HG03139 (cell line): ENCODE results near the gene OR13G1.
A peak's percentile ranks its signal among the peaks of the same experiment; 100 is the strongest.
"Not testable (repeated sequence)": the region's sequence is repeated elsewhere in the genome, so short reads cannot be mapped to it uniquely, and the experiment has no call there.

Source experiments
- ATAC-seq: cut with Tn5 transposase; IDR thresholded peaks from one replicate; pipeline ENCODE4 v1.9.1; 2021; ENCODE audit not compliant: unreplicated experiment

The OR13G1 gene

DNA sequence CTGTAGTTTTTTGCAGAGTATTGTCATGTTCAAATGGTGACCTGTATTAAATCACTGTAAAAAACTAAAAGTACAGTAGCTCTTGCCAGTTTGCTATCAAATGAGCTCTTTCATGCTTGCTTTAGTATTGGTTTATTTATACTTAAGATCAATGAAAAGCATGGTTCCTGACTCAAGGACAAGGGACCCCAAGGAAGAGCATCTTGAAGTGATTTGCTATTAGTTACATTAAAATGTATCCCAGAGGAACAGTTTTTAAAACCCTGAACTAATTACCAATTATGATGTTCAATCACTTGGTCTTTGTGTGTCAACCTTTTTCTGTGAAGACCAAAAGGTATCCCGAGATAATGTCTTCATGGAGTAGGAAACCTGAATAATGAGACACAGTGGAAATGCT lies at the start of gene OR13G1:
TSS of gene OR13G1 (minus strand) at position 101 of the 400 bp plus-strand sequence. CDS start 6,698 bp downstream, outside the sequence.
- ATAC-seq: no peak

DNA sequence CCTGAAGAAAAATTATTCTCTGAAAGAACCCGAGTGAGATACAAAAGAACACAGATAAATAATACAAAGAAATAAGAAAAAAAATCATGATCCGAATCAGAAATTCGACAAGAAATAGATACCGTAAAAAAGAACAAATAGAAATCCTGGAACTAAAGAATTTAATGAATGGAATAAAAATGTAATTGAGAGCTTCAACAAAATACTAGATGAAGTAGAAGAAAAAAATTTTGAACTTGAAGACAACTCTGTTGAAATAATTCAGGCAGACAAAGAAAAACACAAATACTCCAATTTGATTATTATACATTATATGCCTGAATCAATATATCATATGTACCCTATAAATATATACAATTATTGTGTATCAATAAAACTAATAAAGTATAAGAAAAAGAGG lies 41.7 kb upstream of the OR13G1 start:
- ATAC-seq: no peak

DNA sequence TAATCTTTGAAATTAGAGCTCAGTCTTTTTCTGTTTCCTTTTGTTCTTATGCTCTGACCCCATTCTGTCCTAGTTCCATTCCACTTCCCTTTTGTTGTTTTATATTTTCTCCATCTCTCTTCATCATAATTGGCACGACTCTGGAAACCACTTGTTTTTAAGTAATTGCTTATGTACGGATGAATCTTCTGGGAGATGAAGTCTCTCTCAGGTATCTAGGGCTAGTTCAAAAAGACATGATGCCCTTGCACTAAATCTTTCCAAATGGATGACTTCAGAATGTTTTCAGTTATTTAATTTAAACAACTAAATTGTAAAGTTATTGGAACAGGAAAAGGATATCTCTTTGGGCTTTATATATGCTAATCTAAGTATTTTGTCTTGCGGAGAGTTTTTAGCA lies 37.0 kb upstream of the OR13G1 start, which contains the start of gene OR6F1:
TSS of gene OR6F1 (minus strand) at position 101 of the 400 bp plus-strand sequence. CDS start 3,891 bp downstream, outside the sequence.
- no peak for ATAC-seq

DNA sequence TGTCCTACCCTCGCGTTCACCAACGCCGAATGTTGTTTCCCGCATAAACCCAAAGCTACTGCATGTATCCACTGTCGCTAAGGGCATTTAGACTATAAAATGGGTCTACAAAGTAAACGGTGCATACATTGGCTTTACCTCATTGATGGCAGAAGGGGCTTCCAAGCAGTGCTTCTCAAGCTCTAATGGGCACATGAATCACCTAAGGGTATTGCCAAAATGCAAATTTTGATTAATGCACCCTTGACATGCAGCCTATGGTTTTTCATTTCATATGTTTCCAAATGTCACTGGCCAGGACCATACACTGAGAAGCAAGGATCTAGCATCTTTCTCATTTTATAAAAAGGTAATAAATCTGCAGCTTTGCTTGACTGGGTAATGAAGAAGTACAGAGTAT lies 34.2 kb upstream of the OR13G1 start:
- ATAC-seq: no peak

GRCh38 chr1:247710681-247711080 lies 31.1 kb upstream of the OR13G1 start:
- not testable (repeated sequence) for ATAC-seq

GRCh38 chr1:247701338-247701737 lies 21.8 kb upstream of the OR13G1 start:
- ATAC-seq: no peak

DNA sequence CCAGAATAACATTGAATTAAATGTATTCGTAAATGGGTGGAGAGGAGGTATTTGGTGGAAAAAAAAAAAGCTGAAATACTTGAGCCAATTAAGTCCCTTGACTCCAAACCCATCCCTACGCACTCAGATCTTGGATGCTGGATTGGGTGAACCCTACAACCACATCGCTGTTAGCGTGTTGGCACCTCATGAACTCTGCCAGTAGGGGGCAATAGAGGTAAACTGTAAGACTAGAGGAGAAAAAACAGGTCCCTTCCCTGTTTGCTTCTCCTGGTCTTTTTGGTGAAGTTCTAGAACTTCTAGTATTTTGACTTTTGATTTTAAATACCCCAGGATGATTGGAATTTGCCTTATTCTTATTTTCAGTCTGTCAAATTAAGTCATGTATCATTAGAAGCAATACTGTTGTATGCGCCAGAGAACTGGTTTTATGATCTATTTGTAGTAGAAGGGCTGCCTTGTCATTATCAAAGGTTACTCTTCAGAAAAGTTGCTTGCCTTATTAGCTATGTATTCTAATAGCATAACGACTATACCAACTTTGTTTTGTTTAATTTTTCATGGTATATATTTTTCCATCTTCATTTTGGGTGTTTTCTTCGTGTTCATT lies 1.9 kb upstream of the OR13G1 start:
- peak; percentile 93 for ATAC-seq

- ATAC-seq: no peak
Observed at GRCh38 chr1:247680171-247680570, 632 bp upstream of the OR13G1 start.

DNA sequence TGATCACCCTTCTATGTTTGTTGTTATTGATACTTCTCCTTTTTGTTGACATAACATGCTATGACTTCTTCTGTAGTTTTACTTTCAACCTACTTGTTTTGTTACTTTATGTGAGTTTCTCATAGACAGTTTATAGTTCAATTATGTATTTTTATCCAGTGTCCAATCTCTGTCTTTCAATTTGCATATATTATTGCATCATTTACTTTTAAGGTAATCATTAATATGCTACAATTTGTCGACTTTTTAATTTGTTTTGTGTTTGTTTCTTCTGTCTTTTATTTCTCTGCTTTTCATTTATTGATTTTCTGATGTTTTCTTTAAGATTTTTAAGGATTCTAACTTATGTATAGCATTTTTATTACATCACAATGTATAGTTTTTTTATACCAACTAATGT lies 10.3 kb downstream of the OR13G1 start:
- ATAC-seq: no peak

DNA sequence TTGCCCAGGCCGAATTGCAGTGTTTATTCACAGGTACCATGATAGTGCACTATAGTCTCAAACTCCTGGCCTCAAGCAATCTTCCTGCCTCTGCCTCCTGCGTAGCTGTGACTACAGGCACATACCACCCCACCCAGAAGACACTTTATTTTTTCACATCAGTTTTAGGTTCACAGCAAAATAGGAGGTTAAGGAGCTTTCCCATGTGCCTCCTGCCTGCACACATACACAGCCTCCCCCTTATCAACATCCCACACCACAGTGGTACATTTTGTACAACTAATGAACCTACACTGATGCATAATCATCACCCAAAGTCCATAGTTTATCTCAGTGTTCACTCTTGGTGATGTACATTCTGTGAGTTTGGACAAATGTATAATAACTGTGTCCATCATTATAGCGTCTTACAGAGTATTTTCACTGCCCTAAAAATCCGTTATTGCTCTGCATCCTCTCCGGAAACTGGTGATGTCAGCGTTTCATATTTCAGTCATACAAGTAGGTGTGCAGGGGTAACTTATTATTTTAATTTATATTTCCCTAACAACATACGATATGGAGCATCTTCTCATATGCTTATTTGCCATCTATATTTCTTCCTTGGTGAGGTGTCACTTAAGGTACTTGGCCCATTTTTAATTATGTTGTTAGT lies 23.2 kb downstream of the OR13G1 start:
- no peak for ATAC-seq

DNA sequence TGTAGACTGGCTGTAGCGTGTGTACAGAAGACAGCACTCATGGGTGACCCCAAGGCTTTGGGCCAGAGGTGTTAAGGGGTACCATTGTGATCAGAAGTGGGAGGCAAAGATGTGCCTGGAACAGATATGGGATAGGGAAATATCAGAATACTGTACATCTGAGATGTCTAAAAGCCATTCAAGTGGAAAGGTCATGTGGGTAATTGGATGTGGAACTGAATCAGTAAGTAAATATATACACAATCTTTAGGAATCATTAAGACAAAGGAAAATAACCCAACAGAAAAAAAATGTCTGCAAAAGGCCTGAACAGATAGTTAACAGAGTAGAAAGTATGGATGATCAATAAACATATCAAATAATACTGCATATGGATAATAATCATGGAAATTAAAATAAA lies 26.5 kb downstream of the OR13G1 start:
- ATAC-seq: no peak

DNA sequence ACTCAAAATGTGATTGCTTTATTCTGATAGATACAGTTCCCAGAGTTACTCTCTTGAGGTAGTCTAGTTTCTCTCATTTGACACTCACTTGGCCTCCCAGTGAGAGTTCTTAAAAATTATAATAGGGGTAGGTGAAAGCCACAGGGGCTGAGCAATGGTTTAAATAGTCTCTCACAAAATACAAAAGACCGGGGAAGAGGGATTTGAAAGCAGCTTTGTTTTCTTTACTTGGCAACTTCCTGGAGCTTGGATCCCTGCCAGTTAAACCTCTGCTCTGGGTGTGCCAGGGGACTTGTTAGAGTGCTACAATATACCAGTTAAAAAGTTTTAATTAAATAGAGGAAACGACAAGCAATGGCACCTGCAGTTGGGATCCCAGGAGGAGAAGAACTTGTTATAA lies 31.7 kb downstream of the OR13G1 start:
- no peak for ATAC-seq

DNA sequence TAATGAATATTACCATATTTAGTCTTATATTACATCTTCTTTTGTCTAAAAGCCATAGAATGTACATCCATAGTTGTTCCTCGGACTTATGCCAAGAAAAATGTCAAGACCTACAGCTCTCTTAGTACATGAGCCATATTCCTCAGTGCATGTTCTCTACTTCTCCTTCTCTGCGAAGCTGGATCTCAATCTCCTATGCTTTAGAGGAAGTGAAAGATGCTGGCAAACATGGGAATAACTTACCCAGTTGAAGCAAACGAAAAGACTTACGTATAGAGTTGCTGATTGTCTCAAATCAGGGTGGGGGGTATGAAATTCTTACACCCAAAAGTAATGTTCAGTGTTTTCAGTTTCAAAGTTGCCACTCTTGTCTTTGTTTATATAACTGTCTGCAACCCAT lies 32.7 kb downstream of the OR13G1 start:
- ATAC-seq: no peak

- ATAC-seq: no peak
Observed at GRCh38 chr1:247642742-247643141, 36.8 kb downstream of the OR13G1 start.

GRCh38 chr1:247639381-247639981 lies 40.1 kb downstream of the OR13G1 start:
- no peak for ATAC-seq

- ATAC-seq: no peak
Observed at GRCh38 chr1:247638781-247639180, 40.8 kb downstream of the OR13G1 start.

DNA sequence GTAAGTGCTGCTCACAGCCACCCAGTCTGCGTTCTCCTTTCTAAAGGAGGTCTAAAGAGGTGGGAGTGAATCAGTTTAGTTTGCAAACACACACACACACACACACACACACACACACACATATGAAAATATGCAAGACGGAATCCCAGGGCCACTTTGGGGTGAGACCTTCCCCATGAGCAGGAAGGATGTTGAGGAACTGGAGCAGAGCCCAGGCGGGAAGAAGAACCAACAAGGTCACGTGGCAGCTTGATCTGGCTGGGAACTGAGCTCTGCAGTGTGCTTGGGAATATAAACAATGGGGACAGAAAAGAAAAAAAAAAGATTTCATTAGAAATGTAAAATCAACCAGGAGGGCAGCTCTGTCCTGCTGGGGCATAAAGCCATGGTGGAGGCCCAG lies 41.5 kb downstream of the OR13G1 start:
- ATAC-seq: no peak

DNA sequence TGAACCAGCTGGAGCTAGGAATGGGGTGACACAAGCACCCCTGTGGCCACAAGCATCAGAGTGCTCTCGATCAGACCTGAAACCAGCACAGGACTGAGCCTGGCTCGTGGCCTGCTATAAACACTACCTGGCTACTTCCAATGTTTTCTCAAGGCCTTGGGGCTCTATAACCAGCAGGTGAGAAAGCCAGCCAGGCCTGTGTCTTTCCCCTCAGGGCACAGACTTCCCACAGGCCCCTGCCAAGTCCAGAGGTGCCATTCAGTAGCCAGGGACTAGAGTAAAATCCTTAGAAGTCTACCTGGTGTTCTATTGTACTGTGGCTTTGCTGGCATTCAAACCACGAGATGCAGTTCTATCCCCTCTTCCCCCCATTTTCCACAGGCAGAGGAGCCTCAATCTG lies 51.6 kb downstream of the OR13G1 start:
- ATAC-seq: no peak
